Liver (tissue), 9 donors: Measurements from ENCODE around the gene TEKTIP1. TPM values are rescaled to one million over a fixed set of nuclear protein-coding genes. Genes with fewer than 3 reads are reported as not detected.

Source experiments
- DNase-seq: peaks from one replicate; pipeline ENCODE4 v3.0.0-alpha.2; 2017; ENCODE audit warnings: low spot score
- H3K27ac ChIP-seq, 2 donors: one replicate each; pipeline ENCODE4 v1.7.0; 2013; ENCODE audit warnings: inconsistent platforms in 2 of 2, low read length in 2 of 2, control low read depth in 1 of 2, low read depth in 1 of 2, mild to moderate bottlenecking in 1 of 2
- H3K27me3 ChIP-seq, 4 donors: one replicate each; pipeline versions ENCODE4 v1.6.1 to v1.7.0; 2013; ENCODE audit warnings: low read length in 3 of 4, inconsistent platforms in 1 of 4, mild to moderate bottlenecking in 1 of 4, moderate library complexity in 1 of 4; ENCODE audit not compliant: control insufficient read depth in 4 of 4, insufficient read depth in 4 of 4
- H3K36me3 ChIP-seq, 4 donors: one replicate each; pipeline versions ENCODE4 v1.6.1 to v1.7.0; 2013; ENCODE audit warnings: low read length in 3 of 4, mild to moderate bottlenecking in 3 of 4, low read depth in 1 of 4, moderate library complexity in 1 of 4; ENCODE audit not compliant: control insufficient read depth in 4 of 4, insufficient read depth in 3 of 4
- H3K4me1 ChIP-seq, 4 donors: one replicate each; pipeline versions ENCODE4 v1.6.1 to v1.7.0; 2013; ENCODE audit warnings: low read length in 3 of 4, mild to moderate bottlenecking in 3 of 4, moderate library complexity in 1 of 4; ENCODE audit not compliant: control insufficient read depth in 4 of 4, insufficient read depth in 4 of 4
- H3K4me3 ChIP-seq, 3 donors: one replicate each; pipeline versions ENCODE4 v1.6.1 to v1.7.0; 2013; ENCODE audit warnings: low read length in 3 of 3, control low read depth in 1 of 3, low read depth in 1 of 3, mild to moderate bottlenecking in 1 of 3
- H3K9ac ChIP-seq, 2 donors: one replicate each; pipeline ENCODE4 v1.7.0; 2013; ENCODE audit warnings: low read length in 2 of 2, mild to moderate bottlenecking in 2 of 2, moderate library complexity in 2 of 2, control low read depth in 1 of 2, low read depth in 1 of 2
- H3K9me3 ChIP-seq, 4 donors: one replicate each; pipeline versions ENCODE4 v1.6.1 to v1.7.0; 2013; ENCODE audit warnings: low read length in 3 of 4; ENCODE audit not compliant: control insufficient read depth in 4 of 4
- CTCF ChIP-seq: fragments of 150-350 bp; IDR thresholded peaks from 2 replicates; pipeline ENCODE4 v1.5.1; 2017; ENCODE audit warnings: improper control_type of control experiment, low read depth, low read length; ENCODE audit not compliant: missing input control
- EGR1 ChIP-seq, 2 donors: IDR thresholded peaks; 2 replicates each; pipeline ENCODE4 v1.6.1; 2016 to 2018; ENCODE audit warnings: antibody characterized with exemption in 2 of 2, low read depth in 2 of 2
- FOXA1 ChIP-seq: IDR thresholded peaks from 2 replicates; pipeline ENCODE4 v1.6.1; 2016; ENCODE audit warnings: antibody characterized with exemption
- FOXA2 ChIP-seq: IDR thresholded peaks from 2 replicates; pipeline ENCODE4 v1.6.1; 2016; ENCODE audit warnings: antibody characterized with exemption
- GABPA ChIP-seq, 2 donors: IDR thresholded peaks in 1 of 2; conservative IDR thresholded peaks in 1 of 2; 2 replicates each; pipeline ENCODE4 v1.6.1; 2016; ENCODE audit warnings: antibody characterized with exemption in 2 of 2, mild to moderate bottlenecking in 1 of 2, moderate library complexity in 1 of 2
- HNF4A ChIP-seq, 2 donors: conservative IDR thresholded peaks; 2 replicates each; pipeline ENCODE4 v1.6.1; 2016; ENCODE audit warnings: antibody characterized with exemption in 2 of 2, mild to moderate bottlenecking in 2 of 2
- HNF4G ChIP-seq: IDR thresholded peaks from 2 replicates; pipeline ENCODE4 v1.6.1; 2016; ENCODE audit warnings: antibody characterized with exemption
- JUND ChIP-seq, 2 donors: IDR thresholded peaks; 2 replicates each; pipeline ENCODE4 v1.6.1; 2016; ENCODE audit warnings: antibody characterized with exemption in 2 of 2
- MAX ChIP-seq: IDR thresholded peaks from 2 replicates; pipeline ENCODE4 v1.6.1; 2016; ENCODE audit warnings: antibody characterized with exemption
- NR2F2 ChIP-seq: IDR thresholded peaks from 2 replicates; pipeline ENCODE4 v1.6.1; 2016; ENCODE audit warnings: antibody characterized with exemption
- RAD21 ChIP-seq, 2 donors: IDR thresholded peaks; 2 replicates each; pipeline ENCODE4 v1.6.1; 2016; ENCODE audit warnings: antibody characterized with exemption in 2 of 2, mild to moderate bottlenecking in 2 of 2
- REST ChIP-seq: IDR thresholded peaks from 2 replicates; pipeline ENCODE4 v1.6.1; 2016; ENCODE audit warnings: antibody characterized with exemption, mild to moderate bottlenecking
- RXRA ChIP-seq, 2 donors: IDR thresholded peaks; 2 replicates each; pipeline ENCODE4 v1.6.1; 2017 to 2018; ENCODE audit warnings: antibody characterized with exemption in 2 of 2, mild to moderate bottlenecking in 1 of 2
- SP1 ChIP-seq: IDR thresholded peaks from 2 replicates; pipeline ENCODE4 v1.6.1; 2018; ENCODE audit warnings: antibody characterized with exemption, mild to moderate bottlenecking
- TAF1 ChIP-seq: conservative IDR thresholded peaks from 2 replicates; pipeline ENCODE4 v1.6.1; 2016; ENCODE audit warnings: antibody characterized with exemption, mild to moderate bottlenecking
- ZBTB33 ChIP-seq: IDR thresholded peaks from 2 replicates; pipeline ENCODE4 v1.6.1; 2016; ENCODE audit warnings: antibody characterized with exemption
- WGBS: extraction: QIAGEN DNeasy Blood & Tissue Kit; methylation state at CpG from one replicate; pipeline ENCODE4 v1.1.7; 2013; 5-methylcytosine and 5-hydroxymethylcytosine counted together
- polyA plus RNA-seq, 2 donors: library from polyadenylated mRNA; stranded (reverse) in 1 of 2; unstranded in 1 of 2; fragments of 200-250 nt in 1 of 2; fragments of >200 nt in 1 of 2; fragmentation: Nextera tagmentation in 1 of 2; extraction: Ambion mirVana in 1 of 2; gene quantifications; one replicate each; pipeline versions ENCODE4 v1.2.1 to v1.2.3, GENCODE V29; 2013 to 2015
- total RNA-seq, 2 donors: library from RNA; depleted of rRNA; stranded (reverse); fragments of >200 nt; gene quantifications; one replicate each; pipeline ENCODE4 v1.2.3, GENCODE V29; 2014
- TF ChIP-seq, protein P1 (sequence below): IDR thresholded peaks from 2 replicates; pipeline ENCODE4 v1.6.1; 2016; ENCODE audit warnings: antibody characterized with exemption
- donor health status: healthy.
- donor health status: healthy.
- donor health status: healthy.
- donor health status: healthy.
- donor health status: healthy.

The TEKTIP1 gene
- total and polyA plus RNA-seq, 4 donors, result 0.17 TPM; not detected in 3

DNA sequence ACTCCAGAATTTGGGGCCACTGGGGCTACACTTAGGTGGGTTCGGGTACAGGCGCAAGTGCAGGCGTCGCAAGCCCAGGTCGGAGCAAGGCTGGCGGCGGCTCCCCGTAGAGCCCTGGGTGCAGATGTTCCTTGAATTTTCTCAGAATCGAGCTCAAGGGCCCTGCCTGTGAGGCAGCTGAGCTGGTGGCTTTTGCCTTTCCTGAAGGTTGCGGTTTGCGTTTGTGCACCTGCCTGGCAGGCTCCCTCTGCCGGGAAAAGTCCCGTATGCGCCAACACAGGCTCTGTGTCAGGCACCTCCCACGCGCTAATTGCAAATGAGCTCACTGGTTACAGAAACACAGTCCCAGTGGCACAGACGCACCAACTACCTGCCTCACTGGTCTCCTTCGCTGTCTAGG is 44.4 kb upstream of the TEKTIP1 start:
- DNase-seq, result no peak
- H3K27ac ChIP-seq, result no peak overlapping the region
- H3K36me3 ChIP-seq, result peaks cover 0 to 32% (median 12%) of the 10 kb centered on the region in 4 donors
- H3K9ac ChIP-seq, result no peak overlapping the region
- H3K4me3 ChIP-seq, result no peak overlapping the region
- 96% methylated on average over 18 of the region's 18 CpGs for WGBS
- no peaks in the 10 kb centered on the region for H3K27me3 ChIP-seq
- no peak for TF ChIP-seq JUND (IDR thresholded peaks at IDR 0.05)
- no peak for TF ChIP-seq NR2F2
- no peak for TF ChIP-seq RXRA (IDR thresholded peaks at IDR 0.05)
- no peak for TF ChIP-seq REST
- TF ChIP-seq, protein P1, sequence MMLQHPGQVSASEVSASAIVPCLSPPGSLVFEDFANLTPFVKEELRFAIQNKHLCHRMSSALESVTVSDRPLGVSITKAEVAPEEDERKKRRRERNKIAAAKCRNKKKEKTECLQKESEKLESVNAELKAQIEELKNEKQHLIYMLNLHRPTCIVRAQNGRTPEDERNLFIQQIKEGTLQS, result no peak
- no peak for TF ChIP-seq SP1
- TF ChIP-seq FOXA2, result no peak
- no peak for TF ChIP-seq HNF4G
- TF ChIP-seq GABPA (IDR thresholded peaks at IDR 0.05 in 1 of 2, conservative IDR thresholded peaks at IDR 0.05 in 1 of 2), result no peak
- TF ChIP-seq MAX, result no peak
- TF ChIP-seq EGR1 (IDR thresholded peaks at IDR 0.05; ENCODE audit: low read depth in 2 of 2), result no peak
- no peak for TF ChIP-seq TAF1
- TF ChIP-seq RAD21 (IDR thresholded peaks at IDR 0.05), result no peak
- peaks cover 4 to 5% (median 5%) of the 10 kb centered on the region in 4 donors for H3K4me1 ChIP-seq
- no peaks in the 10 kb centered on the region for H3K9me3 ChIP-seq

- Histone ChIP-seq H3K36me3 (peaks cover 0 to 28% (median 9%) of the 10 kb centered on the region in 4 donors), H3K4me3 (no peak overlapping the region), H3K27me3 (no peaks in the 10 kb centered on the region), H3K9ac (no peak overlapping the region), H3K9me3 (no peaks in the 10 kb centered on the region), H3K4me1 (peaks cover 4 to 17% (median 14%) of the 10 kb centered on the region in 4 donors), H3K27ac (no peak overlapping the region)
- DNase-seq, result no peak
- TF ChIP-seq HNF4G (no peak), FOXA2 (no peak), FOXA1 (no peak), ZBTB33 (no peak), CTCF (no peak), TAF1 (no peak), HNF4A (conservative IDR thresholded peaks at IDR 0.05) (no peak), RXRA (IDR thresholded peaks at IDR 0.05) (no peak), REST (no peak), NR2F2 (no peak)
- WGBS, result 98% methylated on average over 32 of the region's 32 CpGs
Measured at GRCh38 chr19:3496392-3497273, 42.3 kb upstream of the TEKTIP1 start.
